Spleen (tissue), 11 donors: ENCODE data around the gene KBTBD4. TPM values are rescaled to one million over a fixed set of nuclear protein-coding genes. Genes with fewer than 3 reads are reported as not detected.

Experiments used
- DNase-seq: peaks from one replicate; pipeline ENCODE4 v3.0.0-alpha.2; 2020
- H3K27ac ChIP-seq, 8 donors: fragments of 200-600 bp; sonication (generic) in 7 of 8; 1 replicate in 4 of 8; 2 replicates in 4 of 8; pipeline versions ENCODE4 v1.5.0 to v1.8.0; 2016 to 2021; ENCODE audit warnings: inconsistent platforms in 4 of 8, mild to moderate bottlenecking in 4 of 8, moderate library complexity in 1 of 8
- H3K27me3 ChIP-seq, 7 donors: fragments of 200-600 bp; sonication (generic) in 6 of 7; replicated peaks in 1 of 7; 1 replicate in 4 of 7; 2 replicates in 3 of 7; pipeline versions ENCODE4 v1.5.0 to v1.8.0; 2016 to 2021; ENCODE audit warnings: inconsistent platforms in 3 of 7, mild to moderate bottlenecking in 1 of 7
- H3K36me3 ChIP-seq, 6 donors: fragments of 200-600 bp; sonication (generic) in 5 of 6; 1 replicate in 4 of 6; 2 replicates in 2 of 6; pipeline versions ENCODE4 v1.5.0 to v1.8.0; 2016 to 2021; ENCODE audit warnings: inconsistent platforms in 2 of 6
- H3K4me1 ChIP-seq, 6 donors: fragments of 200-600 bp; sonication (generic) in 5 of 6; 1 replicate in 3 of 6; 2 replicates in 3 of 6; pipeline versions ENCODE4 v1.5.0 to v1.8.0; 2016 to 2021; ENCODE audit warnings: inconsistent platforms in 3 of 6
- H3K4me3 ChIP-seq, 8 donors: fragments of 200-600 bp; sonication (generic) in 7 of 8; 1 replicate in 4 of 8; 2 replicates in 4 of 8; pipeline versions ENCODE4 v1.5.0 to v1.8.0; 2016 to 2021; ENCODE audit warnings: inconsistent platforms in 4 of 8, mild to moderate bottlenecking in 4 of 8, moderate library complexity in 2 of 8
- H3K9me3 ChIP-seq, 8 donors: fragments of 200-600 bp; sonication (generic) in 7 of 8; 1 replicate in 4 of 8; 2 replicates in 4 of 8; pipeline versions ENCODE4 v1.5.0 to v1.8.0; 2016 to 2021; ENCODE audit warnings: inconsistent platforms in 4 of 8
- CTCF ChIP-seq, 11 experiments: fragments of 200-600 bp in 7 of 11; fragments of 450-650 bp in 4 of 11; sonication (generic) in 4 of 11; IDR thresholded peaks in 8 of 11; conservative IDR thresholded peaks in 3 of 11; 1 replicate in 7 of 11; 2 replicates in 4 of 11; pipeline versions ENCODE4 v1.4.0 to v1.8.0; 2016 to 2021; ENCODE audit warnings: antibody characterized with exemption in 11 of 11, inconsistent platforms in 4 of 11, mild to moderate bottlenecking in 1 of 11
- POLR2A ChIP-seq, 3 donors: fragments of 450-650 bp; IDR thresholded peaks; one replicate each; pipeline ENCODE4 v1.5.1; 2017; ENCODE audit warnings: antibody characterized with exemption in 3 of 3, mild to moderate bottlenecking in 1 of 3
- POLR2AphosphoS5 ChIP-seq, 3 donors: sonication (generic); formaldehyde crosslinking; IDR thresholded peaks; one replicate each; pipeline ENCODE4 v1.5.1; 2017; ENCODE audit warnings: antibody characterized with exemption in 3 of 3
- WGBS, 5 donors: extraction: QIAGEN DNeasy Blood & Tissue Kit in 3 of 5; methylation state at CpG; one replicate each; pipeline versions ENCODE4 v1.1.5 to v1.1.7; 2013 to 2018; 5-methylcytosine and 5-hydroxymethylcytosine counted together
- intact Hi-C: fragments of 100-400 bp; cut with DNase I; formaldehyde crosslinking; loops from one replicate; pipeline ENCODE4 v1.15.0; 2023; ENCODE audit warnings: low total_unique reads
- polyA plus RNA-seq, 3 donors: library from polyadenylated mRNA; stranded (reverse); fragments of 200-250 nt; gene quantifications; one replicate each; pipeline ENCODE4 v1.2.1, GENCODE V29; 2013
- total RNA-seq, 7 donors: library from RNA; depleted of rRNA in 3 of 7; stranded (reverse); fragments of >200 nt in 3 of 7; fragmentation: NEBNext Ultra II Directional in 4 of 7; extraction: Animal tissue kit (Norgen Biotek cat#: 25700) in 4 of 7; gene quantifications; one replicate each; pipeline versions ENCODE4 v1.1.0 to v1.2.1, GENCODE V29; 2016 to 2021
- donor health status: healthy with polysubstance abuse.
- donor health status: DM: no; HTN: no; CAD: no; lungs with moderate emphysema.
- donor health status: DM: no; HTN: no; CAD: no.
- donor health status: Bipolar disorder and iron deficiency.
- donor health status: healthy.
- donor health status: DM: no; HTN: no; CAD: no.
- donor health status: DM: yes; HTN: yes; CAD: no.

The KBTBD4 gene
- total and polyA plus RNA-seq, 10 donors: 8.7 to 22.4 (median 17.5) TPM

GRCh38 chr11:47592251-47592650 lies 13.5 kb upstream of the KBTBD4 start:
- Histone ChIP-seq H3K27ac (no peak overlapping the region), H3K4me3 (no peak overlapping the region), H3K9me3 (no peaks in the 10 kb centered on the region), H3K36me3 (no peaks in the 10 kb centered on the region), H3K27me3 (peaks cover 0 to 56% (median 25%) of the 10 kb centered on the region in 7 donors), H3K4me1 (peaks cover 0 to 45% (median 18%) of the 10 kb centered on the region in 6 donors)
- WGBS, 5 donors: 37 to 48% (median 41%) methylated on average over 4 of the region's 4 CpGs
- intact Hi-C loops: no loop called here
- DNase-seq: peak; percentile 24
- TF ChIP-seq POLR2A (IDR thresholded peaks at IDR 0.05) (no peak), CTCF (IDR thresholded peaks at IDR 0.05 in 8 of 11, conservative IDR thresholded peaks at IDR 0.05 in 3 of 11) (no peak), POLR2AphosphoS5 (IDR thresholded peaks at IDR 0.05) (no peak)

GRCh38 chr11:47591764-47592163 lies 13.0 kb upstream of the KBTBD4 start:
- H3K27me3 ChIP-seq: peaks cover 0 to 56% (median 25%) of the 10 kb centered on the region in 7 donors
- H3K36me3 ChIP-seq: no peaks in the 10 kb centered on the region
- TF ChIP-seq POLR2AphosphoS5 (IDR thresholded peaks at IDR 0.05) (no peak), CTCF (IDR thresholded peaks at IDR 0.05 in 8 of 11, conservative IDR thresholded peaks at IDR 0.05 in 3 of 11) (no peak), POLR2A (IDR thresholded peaks at IDR 0.05) (no peak)
- intact Hi-C loops: no loop called here
- H3K4me3 ChIP-seq: no peak overlapping the region
- no peak overlapping the region for H3K27ac ChIP-seq
- 15 to 27% (median 20%) methylated on average over 4 to 7 of the region's 7 CpGs for WGBS, 5 donors
- no peaks in the 10 kb centered on the region for H3K9me3 ChIP-seq
- DNase-seq: peak; percentile 29
- peaks cover 0 to 46% (median 18%) of the 10 kb centered on the region in 6 donors for H3K4me1 ChIP-seq

GRCh38 chr11:47589977-47590861 lies 11.4 kb upstream of the KBTBD4 start:
- TF ChIP-seq CTCF (IDR thresholded peaks at IDR 0.05 in 8 of 11, conservative IDR thresholded peaks at IDR 0.05 in 3 of 11): no peak
- peak in 1 of 3 donors; percentile 26 for TF ChIP-seq POLR2AphosphoS5 (IDR thresholded peaks at IDR 0.05)
- no peak for TF ChIP-seq POLR2A (IDR thresholded peaks at IDR 0.05)
- peaks cover 0 to 47% (median 25%) of the 10 kb centered on the region in 7 donors for H3K27me3 ChIP-seq
- intact Hi-C loops: no loop called here
- peak overlapping the region in 1 of 8 donors; percentile 6 for H3K27ac ChIP-seq
- H3K4me3 ChIP-seq: peak overlapping the region in 5 of 8 donors; percentile 8 to 58 (median 15)
- H3K36me3 ChIP-seq: peaks cover 0 to 13% (median under 1%) of the 10 kb centered on the region in 6 donors
- peak; percentile 64 for DNase-seq
- H3K9me3 ChIP-seq: no peaks in the 10 kb centered on the region
- WGBS, 5 donors: 79 to 94% (median 82%) methylated on average over 94 to 122 of the region's 122 CpGs
- peaks cover 0 to 46% (median 18%) of the 10 kb centered on the region in 6 donors for H3K4me1 ChIP-seq

- Histone ChIP-seq H3K27me3 (peaks cover 0 to 40% (median 21%) of the 10 kb centered on the region in 7 donors), H3K36me3 (peaks cover 0 to 20% (median 7%) of the 10 kb centered on the region in 6 donors), H3K27ac (peak overlapping the region in 1 of 8 donors; percentile 6), H3K4me3 (peak overlapping the region in 5 of 8 donors; percentile 8 to 58 (median 15)), H3K9me3 (no peaks in the 10 kb centered on the region), H3K4me1 (peaks cover 0 to 43% (median 18%) of the 10 kb centered on the region in 6 donors)
- 63 to 86% (median 81%) methylated on average over 21 to 51 of the region's 51 CpGs for WGBS, 5 donors
- TF ChIP-seq POLR2AphosphoS5 (IDR thresholded peaks at IDR 0.05): no peak
- no peak for TF ChIP-seq POLR2A (IDR thresholded peaks at IDR 0.05)
- no peak for TF ChIP-seq CTCF (IDR thresholded peaks at IDR 0.05 in 8 of 11, conservative IDR thresholded peaks at IDR 0.05 in 3 of 11)
- no peak for DNase-seq
- intact Hi-C loops: no loop called here
Measured at GRCh38 chr11:47589584-47589976, 10.8 kb upstream of the KBTBD4 start.
